Panc1 (cell line): ENCODE results near the gene RNU5D-1. TPM values are rescaled to one million over a fixed set of nuclear protein-coding genes. Genes with fewer than 3 reads are reported as not detected.

ENCODE experiments used
- ATAC-seq: fragments of 200-7000 bp; cut with Tn5 transposase; 2 replicates; pipeline ENCODE4 v1.9.1; 2020; ENCODE audit warnings: mild to moderate bottlenecking, moderate library complexity
- BruUV-seq: library from RNA; stranded (reverse); fragments of 400-500 nt; replicated peaks from 2 replicates; lab custom pipeline; 2021; lab: Mats Ljungman, UMichigan
- CTCF ChIA-PET: fragments of 300-600 bp; sonication (Branson Sonifier 250); formaldehyde crosslinking; loops from one replicate; lab custom pipeline; 2022; ENCODE audit warnings: antibody characterized with exemption; lab: Charles Lee
- POLR2A ChIA-PET: fragments of 300-600 bp; sonication (Branson Sonifier 250); formaldehyde crosslinking; loops from one replicate; lab custom pipeline; 2022; ENCODE audit warnings: antibody characterized with exemption; lab: Charles Lee
- DNase-seq: peaks from one replicate; pipeline ENCODE4 v3.0.0-alpha.2; 2010; ENCODE audit warnings: low read depth, low spot score
- H3K27ac ChIP-seq: 2 replicates; pipeline ENCODE4 v1.5.1; 2011; ENCODE audit warnings: mild to moderate bottlenecking, low read length, inconsistent platforms
- H3K27me3 ChIP-seq: fragments of 200-500 bp; sonication (Bioruptor generic); 2 replicates; pipeline ENCODE4 v1.6.0; 2014; ENCODE audit warnings: low read length, inconsistent platforms; ENCODE audit not compliant: control insufficient read depth, insufficient read depth
- H3K36me3 ChIP-seq: fragments of 200-500 bp; sonication (Bioruptor generic); 2 replicates; pipeline ENCODE4 v1.5.1; 2014; ENCODE audit warnings: inconsistent platforms, mild to moderate bottlenecking, low read length, moderate library complexity; ENCODE audit not compliant: control insufficient read depth, insufficient read depth
- H3K4me1 ChIP-seq: 2 replicates; pipeline ENCODE4 v1.5.1; 2011; ENCODE audit warnings: inconsistent platforms, mild to moderate bottlenecking, low read length, moderate library complexity; ENCODE audit not compliant: control insufficient read depth, insufficient read depth
- H3K4me3 ChIP-seq, 2 experiments: 2 replicates each; pipeline ENCODE4 v1.5.1; 2011 to 2012; ENCODE audit warnings: low read depth in 2 of 2, low read length in 2 of 2, mild to moderate bottlenecking in 2 of 2, inconsistent platforms in 1 of 2, moderate library complexity in 1 of 2
- H3K9me3 ChIP-seq: fragments of 200-500 bp; sonication (Bioruptor generic); 2 replicates; pipeline ENCODE4 v1.5.1; 2014; ENCODE audit warnings: low read depth, mild to moderate bottlenecking, inconsistent platforms, low read length, moderate library complexity; ENCODE audit not compliant: control insufficient read depth, insufficient read depth
- POLR2AphosphoS5 ChIP-seq: IDR thresholded peaks from 2 replicates; pipeline ENCODE4 v1.6.1; 2012; ENCODE audit warnings: mild to moderate bottlenecking, low read depth, low read length, moderate library complexity
- REST ChIP-seq, 2 experiments: IDR thresholded peaks; 2 replicates each; pipeline ENCODE4 v1.6.1; 2011 to 2012; ENCODE audit warnings: low read depth in 2 of 2, control low read depth in 1 of 2, low read length in 1 of 2, mild to moderate bottlenecking in 1 of 2, moderate library complexity in 1 of 2; ENCODE audit not compliant: insufficient read depth in 1 of 2
- SIN3A ChIP-seq: IDR thresholded peaks from 2 replicates; pipeline ENCODE4 v1.6.1; 2012; ENCODE audit warnings: low read depth, mild to moderate bottlenecking, low read length, moderate library complexity, borderline replicate concordance; ENCODE audit not compliant: insufficient read depth
- TCF7L2 ChIP-seq: IDR thresholded peaks from 2 replicates; pipeline ENCODE4 v1.6.1; 2011; ENCODE audit warnings: mild to moderate bottlenecking, low read depth, low read length, inconsistent platforms
- in situ Hi-C: cut with HindIII; loops from 2 replicates; pipeline ENCODE4 v1.10.0; 2016; ENCODE audit warnings: low sequenced_read_pairs, low pct_unique_long_range_greater_than_20kb
- intact Hi-C: fragments of 100-400 bp; cut with micrococcal nuclease; formaldehyde crosslinking; loops from one replicate; pipeline ENCODE4 v1.10.0; 2022; ENCODE audit not compliant: unreplicated experiment
- total RNA-seq: library from RNA; stranded (reverse); gene quantifications from one replicate; pipeline ENCODE4 v1.2.1, GENCODE V29; 2021; ENCODE audit not compliant: unreplicated experiment
- TF ChIP-seq, protein P1 (sequence below): fragments of 450-650 bp; IDR thresholded peaks from 2 replicates; pipeline ENCODE4 v1.5.1; 2017; ENCODE audit warnings: mild to moderate bottlenecking

The RNU5D-1 gene
- total RNA-seq, 1 experiment from 2014 or later, result not detected

- TF ChIP-seq REST (IDR thresholded peaks at IDR 0.05; ENCODE audit: insufficient read depth in 1 of 2, low read depth in 2 of 2, low read length in 1 of 2), result no peak
- no peak for TF ChIP-seq POLR2AphosphoS5
- TF ChIP-seq, protein P1, sequence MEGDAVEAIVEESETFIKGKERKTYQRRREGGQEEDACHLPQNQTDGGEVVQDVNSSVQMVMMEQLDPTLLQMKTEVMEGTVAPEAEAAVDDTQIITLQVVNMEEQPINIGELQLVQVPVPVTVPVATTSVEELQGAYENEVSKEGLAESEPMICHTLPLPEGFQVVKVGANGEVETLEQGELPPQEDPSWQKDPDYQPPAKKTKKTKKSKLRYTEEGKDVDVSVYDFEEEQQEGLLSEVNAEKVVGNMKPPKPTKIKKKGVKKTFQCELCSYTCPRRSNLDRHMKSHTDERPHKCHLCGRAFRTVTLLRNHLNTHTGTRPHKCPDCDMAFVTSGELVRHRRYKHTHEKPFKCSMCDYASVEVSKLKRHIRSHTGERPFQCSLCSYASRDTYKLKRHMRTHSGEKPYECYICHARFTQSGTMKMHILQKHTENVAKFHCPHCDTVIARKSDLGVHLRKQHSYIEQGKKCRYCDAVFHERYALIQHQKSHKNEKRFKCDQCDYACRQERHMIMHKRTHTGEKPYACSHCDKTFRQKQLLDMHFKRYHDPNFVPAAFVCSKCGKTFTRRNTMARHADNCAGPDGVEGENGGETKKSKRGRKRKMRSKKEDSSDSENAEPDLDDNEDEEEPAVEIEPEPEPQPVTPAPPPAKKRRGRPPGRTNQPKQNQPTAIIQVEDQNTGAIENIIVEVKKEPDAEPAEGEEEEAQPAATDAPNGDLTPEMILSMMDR, result no peak
- TF ChIP-seq TCF7L2, result no peak
- no peak for TF ChIP-seq SIN3A
- POLR2A ChIA-PET, result no interaction called here
- CTCF ChIA-PET, result interaction anchor here (0.7 kb wide), 1 partner anchor 69 kb away, joined by 4 read pairs; no protein-coding TSS in a partner anchor
- in situ Hi-C loops, result no loop called here
- Histone ChIP-seq H3K27me3 (no peaks in the 10 kb centered on the region), H3K9me3 (no peaks in the 10 kb centered on the region), H3K36me3 (no peaks in the 10 kb centered on the region), H3K4me3 (no peak overlapping the region), H3K27ac (no peak overlapping the region), H3K4me1 (peaks cover 5% of the 10 kb centered on the region; the same call in 1 of the 2 replicates)
- ATAC-seq (no peak), DNase-seq (no peak)
- no TSS peak for BruUV-seq
- intact Hi-C loops, result no loop called here
These were observed 45.8 kb downstream of the RNU5D-1 start for GRCh38 chr1:44685218-44685617.

- intact Hi-C loops, result no loop called here
- no peak overlapping the region for H3K27ac ChIP-seq
- ChIA-PET CTCF (interaction anchor here (0.5 to 0.7 kb wide), 3 partner anchors 15 to 68 kb away, joined by 3 to 4 read pairs (median 4); no protein-coding TSS in a partner anchor), POLR2A (no interaction called here)
- BruUV-seq, result no TSS peak
- peaks cover 4% of the 10 kb centered on the region; the same call in 1 of the 2 replicates for H3K4me1 ChIP-seq
- H3K9me3 ChIP-seq, result no peaks in the 10 kb centered on the region
- DNase-seq, result no peak
- no peak for ATAC-seq
- no peaks in the 10 kb centered on the region for H3K36me3 ChIP-seq
- in situ Hi-C loops, result no loop called here
- no peaks in the 10 kb centered on the region for H3K27me3 ChIP-seq
- TF ChIP-seq SIN3A, result no peak
- no peak for TF ChIP-seq POLR2AphosphoS5
- TF ChIP-seq REST (IDR thresholded peaks at IDR 0.05; ENCODE audit: insufficient read depth in 1 of 2, low read depth in 2 of 2, low read length in 1 of 2), result no peak
- TF ChIP-seq TCF7L2, result no peak
- TF ChIP-seq, protein P1, result no peak
- no peak overlapping the region for H3K4me3 ChIP-seq
These were observed 46.4 kb downstream of the RNU5D-1 start for GRCh38 chr1:44684525-44684924.
